Measurements from ENCODE around the gene C16orf74.

Gene C16orf74

GRCh38 chr16:85717393-85718152 lies 33.3 kb downstream of the C16orf74 start:
- peaks cover 4% of the 10 kb centered on the region for H3K4me1 ChIP-seq (ENCODE audit: control insufficient read depth, insufficient read depth, low read length, unreplicated experiment)
- H3K4me3 ChIP-seq (ENCODE audit: low read depth, low read length): no peak overlapping the region
- no peaks in the 10 kb centered on the region for H3K27me3 ChIP-seq (ENCODE audit: insufficient read depth, low read length)
- no peak overlapping the region for H2AFZ ChIP-seq (ENCODE audit: low read length, unreplicated experiment)
- H3K79me2 ChIP-seq (ENCODE audit: control insufficient read depth, insufficient read depth, low read length, unreplicated experiment): no peaks in the 10 kb centered on the region
- no peak overlapping the region for H3K27ac ChIP-seq (ENCODE audit: low read depth, low read length)
- peaks cover 4% of the 10 kb centered on the region; the same call in 1 of the 2 replicates for H3K36me3 ChIP-seq (ENCODE audit: insufficient read depth, low read length)

GRCh38 chr16:85716680-85717038 lies 34.2 kb downstream of the C16orf74 start:
- H3K27ac ChIP-seq (ENCODE audit: low read depth, low read length): no peak overlapping the region
- peaks cover 4% of the 10 kb centered on the region for H3K4me1 ChIP-seq (ENCODE audit: control insufficient read depth, insufficient read depth, low read length, unreplicated experiment)
- no peak overlapping the region for H3K4me3 ChIP-seq (ENCODE audit: low read depth, low read length)
- no peak overlapping the region for H2AFZ ChIP-seq (ENCODE audit: low read length, unreplicated experiment)
- no peaks in the 10 kb centered on the region for H3K79me2 ChIP-seq (ENCODE audit: control insufficient read depth, insufficient read depth, low read length, unreplicated experiment)
- peaks cover 11% of the 10 kb centered on the region; the same call in 1 of the 2 replicates for H3K36me3 ChIP-seq (ENCODE audit: insufficient read depth, low read length)
- no peaks in the 10 kb centered on the region for H3K27me3 ChIP-seq (ENCODE audit: insufficient read depth, low read length)

- no peak overlapping the region for H3K4me3 ChIP-seq (ENCODE audit: low read depth, low read length)
- no peak overlapping the region for H2AFZ ChIP-seq (ENCODE audit: low read length, unreplicated experiment)
Measured at GRCh38 chr16:85716022-85716679, 34.7 kb downstream of the C16orf74 start.

GRCh38 chr16:85715169-85716021 lies 35.5 kb downstream of the C16orf74 start:
- peaks cover 11% of the 10 kb centered on the region; the same call in 1 of the 2 replicates for H3K36me3 ChIP-seq (ENCODE audit: insufficient read depth, low read length)
- H3K27ac ChIP-seq (ENCODE audit: low read depth, low read length): no peak overlapping the region
- no peak overlapping the region for H3K4me3 ChIP-seq (ENCODE audit: low read depth, low read length)
- H3K4me1 ChIP-seq (ENCODE audit: control insufficient read depth, insufficient read depth, low read length, unreplicated experiment): no peaks in the 10 kb centered on the region
- no peaks in the 10 kb centered on the region for H3K27me3 ChIP-seq (ENCODE audit: insufficient read depth, low read length)
- H2AFZ ChIP-seq (ENCODE audit: low read length, unreplicated experiment): no peak overlapping the region
- H3K79me2 ChIP-seq (ENCODE audit: control insufficient read depth, insufficient read depth, low read length, unreplicated experiment): no peaks in the 10 kb centered on the region

More at GRCh38 chr16:85716022-85716679, 34.7 kb downstream of the C16orf74 start:
- peaks cover 2% of the 10 kb centered on the region for H3K4me1 ChIP-seq (ENCODE audit: control insufficient read depth, insufficient read depth, low read length, unreplicated experiment)
- H3K79me2 ChIP-seq (ENCODE audit: control insufficient read depth, insufficient read depth, low read length, unreplicated experiment): no peaks in the 10 kb centered on the region
- H3K36me3 ChIP-seq (ENCODE audit: insufficient read depth, low read length): peaks cover 11% of the 10 kb centered on the region; the same call in 1 of the 2 replicates
- no peaks in the 10 kb centered on the region for H3K27me3 ChIP-seq (ENCODE audit: insufficient read depth, low read length)
- H3K27ac ChIP-seq (ENCODE audit: low read depth, low read length): no peak overlapping the region

- Histone ChIP-seq H3K79me2 (ENCODE audit: control insufficient read depth, insufficient read depth, low read length, unreplicated experiment) (no peaks in the 10 kb centered on the region), H2AFZ (ENCODE audit: low read length, unreplicated experiment) (no peak overlapping the region), H3K27ac (ENCODE audit: low read depth, low read length) (no peak overlapping the region), H3K4me3 (ENCODE audit: low read depth, low read length) (no peak overlapping the region), H3K27me3 (ENCODE audit: insufficient read depth, low read length) (no peaks in the 10 kb centered on the region), H3K36me3 (ENCODE audit: insufficient read depth, low read length) (peaks cover 11% of the 10 kb centered on the region; the same call in 1 of the 2 replicates), H3K4me1 (ENCODE audit: control insufficient read depth, insufficient read depth, low read length, unreplicated experiment) (no peaks in the 10 kb centered on the region)
Measured at GRCh38 chr16:85712801-85713200, 38.1 kb downstream of the C16orf74 start.

- Histone ChIP-seq H3K79me2 (ENCODE audit: control insufficient read depth, insufficient read depth, low read length, unreplicated experiment) (no peaks in the 10 kb centered on the region), H3K27me3 (ENCODE audit: insufficient read depth, low read length) (no peaks in the 10 kb centered on the region), H3K27ac (ENCODE audit: low read depth, low read length) (no peak overlapping the region), H3K4me1 (ENCODE audit: control insufficient read depth, insufficient read depth, low read length, unreplicated experiment) (no peaks in the 10 kb centered on the region), H2AFZ (ENCODE audit: low read length, unreplicated experiment) (no peak overlapping the region), H3K4me3 (ENCODE audit: low read depth, low read length) (no peak overlapping the region), H3K36me3 (ENCODE audit: insufficient read depth, low read length) (peaks cover 11% of the 10 kb centered on the region; the same call in 1 of the 2 replicates)
Measured at GRCh38 chr16:85711982-85712587, 38.8 kb downstream of the C16orf74 start.

- no peaks in the 10 kb centered on the region for H3K79me2 ChIP-seq (ENCODE audit: control insufficient read depth, insufficient read depth, low read length, unreplicated experiment)
- H3K36me3 ChIP-seq (ENCODE audit: insufficient read depth, low read length): peaks cover 11% of the 10 kb centered on the region; the same call in 1 of the 2 replicates
- no peak overlapping the region for H3K27ac ChIP-seq (ENCODE audit: low read depth, low read length)
- H3K27me3 ChIP-seq (ENCODE audit: insufficient read depth, low read length): no peaks in the 10 kb centered on the region
- no peaks in the 10 kb centered on the region for H3K4me1 ChIP-seq (ENCODE audit: control insufficient read depth, insufficient read depth, low read length, unreplicated experiment)
- no peak overlapping the region for H3K4me3 ChIP-seq (ENCODE audit: low read depth, low read length)
- H2AFZ ChIP-seq (ENCODE audit: low read length, unreplicated experiment): no peak overlapping the region
Measured at GRCh38 chr16:85710732-85711131, 40.2 kb downstream of the C16orf74 start.

GRCh38 chr16:85709766-85710585 lies 40.9 kb downstream of the C16orf74 start:
- Histone ChIP-seq H3K27ac (ENCODE audit: low read depth, low read length) (no peak overlapping the region), H3K27me3 (ENCODE audit: insufficient read depth, low read length) (no peaks in the 10 kb centered on the region), H3K36me3 (ENCODE audit: insufficient read depth, low read length) (peaks cover 11% of the 10 kb centered on the region; the same call in 1 of the 2 replicates), H3K4me3 (ENCODE audit: low read depth, low read length) (no peak overlapping the region), H3K79me2 (ENCODE audit: control insufficient read depth, insufficient read depth, low read length, unreplicated experiment) (no peaks in the 10 kb centered on the region), H2AFZ (ENCODE audit: low read length, unreplicated experiment) (no peak overlapping the region), H3K4me1 (ENCODE audit: control insufficient read depth, insufficient read depth, low read length, unreplicated experiment) (no peaks in the 10 kb centered on the region)

GRCh38 chr16:85708338-85708737 lies 42.6 kb downstream of the C16orf74 start:
- no peaks in the 10 kb centered on the region for H3K27me3 ChIP-seq (ENCODE audit: insufficient read depth, low read length)
- H3K4me3 ChIP-seq (ENCODE audit: low read depth, low read length): no peak overlapping the region
- H3K27ac ChIP-seq (ENCODE audit: low read depth, low read length): no peak overlapping the region

More at GRCh38 chr16:85708338-85708737, 42.6 kb downstream of the C16orf74 start:
- Histone ChIP-seq H2AFZ (ENCODE audit: low read length, unreplicated experiment) (no peak overlapping the region), H3K4me1 (ENCODE audit: control insufficient read depth, insufficient read depth, low read length, unreplicated experiment) (no peaks in the 10 kb centered on the region), H3K36me3 (ENCODE audit: insufficient read depth, low read length) (peaks cover 11% of the 10 kb centered on the region; the same call in 1 of the 2 replicates), H3K79me2 (ENCODE audit: control insufficient read depth, insufficient read depth, low read length, unreplicated experiment) (no peaks in the 10 kb centered on the region)

All from ACC112 (cell line).